Suprapubic skin (tissue), 4 donors: Measurements from ENCODE around the gene CTNNBL1. TPM values are rescaled to one million over a fixed set of nuclear protein-coding genes. Genes with fewer than 3 reads are reported as not detected.

ENCODE experiments used
- DNase-seq, 2 donors: peaks; one replicate each; pipeline ENCODE4 v3.0.0-alpha.2; 2019; ENCODE audit warnings: low spot score in 2 of 2
- H3K27ac ChIP-seq: fragments of 200-600 bp; sonication (generic); one replicate; pipeline ENCODE4 v1.5.1; 2019
- H3K27me3 ChIP-seq: fragments of 200-600 bp; sonication (generic); one replicate; pipeline ENCODE4 v1.5.1; 2019
- H3K36me3 ChIP-seq: fragments of 200-600 bp; sonication (generic); one replicate; pipeline ENCODE4 v1.5.1; 2019
- H3K4me1 ChIP-seq: fragments of 200-600 bp; sonication (generic); one replicate; pipeline ENCODE4 v1.5.1; 2019
- H3K4me3 ChIP-seq: fragments of 200-600 bp; sonication (generic); one replicate; pipeline ENCODE4 v1.5.1; 2019; ENCODE audit warnings: mild to moderate bottlenecking
- H3K9me3 ChIP-seq: fragments of 200-600 bp; sonication (generic); one replicate; pipeline ENCODE4 v1.5.1; 2019
- CTCF ChIP-seq, 2 donors: fragments of 200-600 bp in 1 of 2; fragments of 450-650 bp in 1 of 2; sonication (generic) in 1 of 2; IDR thresholded peaks; one replicate each; pipeline ENCODE4 v1.5.1; 2016 to 2019; ENCODE audit warnings: antibody characterized with exemption in 2 of 2, mild to moderate bottlenecking in 1 of 2, moderate library complexity in 1 of 2
- EP300 ChIP-seq: sonication (generic); formaldehyde crosslinking; IDR thresholded peaks from one replicate; pipeline ENCODE4 v1.6.1; 2017; ENCODE audit warnings: antibody characterized with exemption
- POLR2A ChIP-seq, 2 donors: fragments of 450-650 bp; IDR thresholded peaks; one replicate each; pipeline ENCODE4 v1.6.1; 2017; ENCODE audit warnings: antibody characterized with exemption in 2 of 2, mild to moderate bottlenecking in 2 of 2, moderate library complexity in 2 of 2
- POLR2AphosphoS5 ChIP-seq, 3 donors: sonication (generic); formaldehyde crosslinking; IDR thresholded peaks; one replicate each; pipeline ENCODE4 v1.6.1; 2017; ENCODE audit warnings: antibody characterized with exemption in 3 of 3
- WGBS: methylation state at CpG from one replicate; pipeline ENCODE4 v1.1.5; 2018; 5-methylcytosine and 5-hydroxymethylcytosine counted together
- total RNA-seq, 4 donors: library from RNA; depleted of rRNA; stranded (reverse); fragments of >200 nt; gene quantifications; one replicate each; pipeline ENCODE4 v1.1.0, GENCODE V29; 2016

The CTNNBL1 gene
- total RNA-seq, 4 donors from 2014 or later, result 17.2 to 27.4 (median 26.1) TPM

GRCh38 chr20:37770908-37771307 lies 77.1 kb downstream of the CTNNBL1 start:
- peaks cover 5% of the 10 kb centered on the region for H3K4me1 ChIP-seq
- H3K4me3 ChIP-seq, result no peak overlapping the region
- no peak for DNase-seq
- no peak for TF ChIP-seq EP300
- TF ChIP-seq POLR2AphosphoS5 (IDR thresholded peaks at IDR 0.05), result no peak
- no peak overlapping the region for H3K27ac ChIP-seq
- peaks cover 32% of the 10 kb centered on the region for H3K36me3 ChIP-seq
- H3K27me3 ChIP-seq, result no peaks in the 10 kb centered on the region
- 92% methylated on average over 5 of the region's 5 CpGs for WGBS
- H3K9me3 ChIP-seq, result no peaks in the 10 kb centered on the region

- no peak overlapping the region for H3K4me3 ChIP-seq
- H3K27ac ChIP-seq, result no peak overlapping the region
- no peaks in the 10 kb centered on the region for H3K9me3 ChIP-seq
- H3K4me1 ChIP-seq, result peaks cover 5% of the 10 kb centered on the region
- no peak for DNase-seq
- no peak for TF ChIP-seq EP300
- TF ChIP-seq POLR2AphosphoS5 (IDR thresholded peaks at IDR 0.05), result no peak
- no peak for TF ChIP-seq POLR2A (IDR thresholded peaks at IDR 0.05)
- H3K27me3 ChIP-seq, result no peaks in the 10 kb centered on the region
- 45% methylated on average over 1 of the region's 1 CpG for WGBS
- peaks cover 22% of the 10 kb centered on the region for H3K36me3 ChIP-seq
These were observed 79.5 kb downstream of the CTNNBL1 start for GRCh38 chr20:37773291-37773826.

- Histone ChIP-seq H3K4me1 (peaks cover 5% of the 10 kb centered on the region), H3K9me3 (no peaks in the 10 kb centered on the region), H3K36me3 (peaks cover 18% of the 10 kb centered on the region), H3K4me3 (no peak overlapping the region), H3K27ac (no peak overlapping the region), H3K27me3 (no peaks in the 10 kb centered on the region)
- TF ChIP-seq EP300, result no peak
- no peak for TF ChIP-seq POLR2A (IDR thresholded peaks at IDR 0.05)
- no peak for TF ChIP-seq CTCF (IDR thresholded peaks at IDR 0.05)
- no peak for TF ChIP-seq POLR2AphosphoS5 (IDR thresholded peaks at IDR 0.05)
- no peak for DNase-seq
- WGBS, result 65% methylated on average over 5 of the region's 5 CpGs
These were observed 80.3 kb downstream of the CTNNBL1 start for GRCh38 chr20:37774156-37774555.

- WGBS, result 88% methylated on average over 5 of the region's 5 CpGs
- Histone ChIP-seq H3K9me3 (no peaks in the 10 kb centered on the region), H3K4me1 (peaks cover 5% of the 10 kb centered on the region), H3K36me3 (peaks cover 11% of the 10 kb centered on the region), H3K27ac (no peak overlapping the region), H3K4me3 (no peak overlapping the region), H3K27me3 (no peaks in the 10 kb centered on the region)
- no peak for DNase-seq
- TF ChIP-seq CTCF (IDR thresholded peaks at IDR 0.05) (no peak), POLR2AphosphoS5 (IDR thresholded peaks at IDR 0.05) (no peak), POLR2A (IDR thresholded peaks at IDR 0.05) (no peak), EP300 (no peak)
These were observed 81.4 kb downstream of the CTNNBL1 start for GRCh38 chr20:37775200-37775599.

GRCh38 chr20:37776049-37776448 lies 82.2 kb downstream of the CTNNBL1 start:
- 91% methylated on average over 5 of the region's 5 CpGs for WGBS
- H3K36me3 ChIP-seq, result peaks cover 12% of the 10 kb centered on the region
- TF ChIP-seq CTCF (IDR thresholded peaks at IDR 0.05) (no peak), EP300 (no peak), POLR2A (IDR thresholded peaks at IDR 0.05) (no peak), POLR2AphosphoS5 (IDR thresholded peaks at IDR 0.05) (no peak)

GRCh38 chr20:37776526-37776925 lies 82.7 kb downstream of the CTNNBL1 start:
- Histone ChIP-seq H3K36me3 (peaks cover 17% of the 10 kb centered on the region), H3K9me3 (no peaks in the 10 kb centered on the region), H3K27ac (no peak overlapping the region), H3K27me3 (no peaks in the 10 kb centered on the region), H3K4me3 (no peak overlapping the region), H3K4me1 (peaks cover 5% of the 10 kb centered on the region)
- TF ChIP-seq EP300 (no peak), CTCF (IDR thresholded peaks at IDR 0.05) (no peak), POLR2A (IDR thresholded peaks at IDR 0.05) (no peak), POLR2AphosphoS5 (IDR thresholded peaks at IDR 0.05) (no peak)
- WGBS, result 93% methylated on average over 3 of the region's 3 CpGs
- DNase-seq, result no peak

More at GRCh38 chr20:37776049-37776448, 82.2 kb downstream of the CTNNBL1 start:
- no peaks in the 10 kb centered on the region for H3K9me3 ChIP-seq
- no peak overlapping the region for H3K27ac ChIP-seq
- DNase-seq, result no peak
- no peaks in the 10 kb centered on the region for H3K27me3 ChIP-seq
- H3K4me1 ChIP-seq, result peaks cover 5% of the 10 kb centered on the region
- no peak overlapping the region for H3K4me3 ChIP-seq
